Measurements from ENCODE around the gene MDGA2. TPM values are rescaled to one million over a fixed set of nuclear protein-coding genes. Genes with fewer than 3 reads are reported as not detected.

Gene MDGA2
- total RNA-seq, 6 experiments from 2014 or later: 0.17 to 0.53 (median 0.27) TPM; not detected in 3

GRCh38 chr14:47167402-47167801 is 508.0 kb downstream of the MDGA2 start:
- Histone ChIP-seq H3K9me3 (no peaks in the 10 kb centered on the region), H3K36me3 (no peaks in the 10 kb centered on the region), H3K4me3 (no peak overlapping the region), H3K27ac (no peak overlapping the region), H3K4me1 (no peaks in the 10 kb centered on the region), H3K27me3 (no peaks in the 10 kb centered on the region)
- TF ChIP-seq POLR2A (IDR thresholded peaks at IDR 0.05) (no peak), CTCF (IDR thresholded peaks at IDR 0.05) (no peak)
- ATAC-seq: no peak
- no CpG with 5 or more reads among the region's 1 CpG for WGBS (ENCODE audit: insufficient coverage, low coverage, low lambda C conversion rate, missing lambda C conversion rate)
- intact Hi-C loops (cut with DNase I): no loop called here
- DNase-seq: no peak

- 90% methylated on average over 2 of the region's 13 CpGs for WGBS (ENCODE audit: insufficient coverage, low coverage, low lambda C conversion rate, missing lambda C conversion rate)
- DNase-seq (no peak), ATAC-seq (no peak)
- no peaks in the 10 kb centered on the region for H3K36me3 ChIP-seq
- no peaks in the 10 kb centered on the region for H3K4me1 ChIP-seq
- H3K27ac ChIP-seq: no peak overlapping the region
- H3K4me3 ChIP-seq: no peak overlapping the region
- intact Hi-C loops (cut with DNase I): no loop called here
- H3K27me3 ChIP-seq: no peaks in the 10 kb centered on the region
- no peaks in the 10 kb centered on the region for H3K9me3 ChIP-seq
- TF ChIP-seq POLR2A (IDR thresholded peaks at IDR 0.05): no peak
These were observed 520.0 kb downstream of the MDGA2 start for GRCh38 chr14:47155395-47155794.

GRCh38 chr14:47154276-47154797 is 521.1 kb downstream of the MDGA2 start:
- no peak for ATAC-seq
- H3K4me1 ChIP-seq: no peaks in the 10 kb centered on the region
- TF ChIP-seq POLR2A (IDR thresholded peaks at IDR 0.05) (no peak), CTCF (IDR thresholded peaks at IDR 0.05) (no peak)
- no peak for DNase-seq
- 68% methylated on average over 4 of the region's 14 CpGs for WGBS (ENCODE audit: insufficient coverage, low coverage, low lambda C conversion rate, missing lambda C conversion rate)
- H3K27me3 ChIP-seq: no peaks in the 10 kb centered on the region
- H3K36me3 ChIP-seq: no peaks in the 10 kb centered on the region
- H3K4me3 ChIP-seq: no peak overlapping the region
- intact Hi-C loops (cut with DNase I): no loop called here
- H3K27ac ChIP-seq: no peak overlapping the region
- H3K9me3 ChIP-seq: no peaks in the 10 kb centered on the region

- H3K36me3 ChIP-seq: no peaks in the 10 kb centered on the region
- intact Hi-C loops (cut with DNase I): no loop called here
- DNase-seq (no peak), ATAC-seq (no peak)
- no peaks in the 10 kb centered on the region for H3K27me3 ChIP-seq
- H3K4me3 ChIP-seq: no peak overlapping the region
- no peaks in the 10 kb centered on the region for H3K9me3 ChIP-seq
- TF ChIP-seq POLR2A (IDR thresholded peaks at IDR 0.05): no peak
- no peak for TF ChIP-seq CTCF (IDR thresholded peaks at IDR 0.05)
- no peak overlapping the region for H3K27ac ChIP-seq
- H3K4me1 ChIP-seq: no peaks in the 10 kb centered on the region
These were observed 521.7 kb downstream of the MDGA2 start for GRCh38 chr14:47153746-47154145.

GRCh38 chr14:47150267-47150666 is 525.1 kb downstream of the MDGA2 start:
- ATAC-seq: no peak
- intact Hi-C loops (cut with DNase I): no loop called here
- 45% methylated on average over 3 of the region's 3 CpGs for WGBS (ENCODE audit: insufficient coverage, low coverage, low lambda C conversion rate, missing lambda C conversion rate)

More at GRCh38 chr14:47150267-47150666, 525.1 kb downstream of the MDGA2 start:
- no peak for DNase-seq
- Histone ChIP-seq H3K27me3 (no peaks in the 10 kb centered on the region), H3K9me3 (no peaks in the 10 kb centered on the region), H3K27ac (no peak overlapping the region), H3K36me3 (no peaks in the 10 kb centered on the region), H3K4me1 (no peaks in the 10 kb centered on the region), H3K4me3 (no peak overlapping the region)
- TF ChIP-seq CTCF (IDR thresholded peaks at IDR 0.05) (no peak), POLR2A (IDR thresholded peaks at IDR 0.05) (no peak)

All from right lobe of liver (tissue), 6 donors.